ENCODE data around the gene HEATR9.

Gene HEATR9

DNA sequence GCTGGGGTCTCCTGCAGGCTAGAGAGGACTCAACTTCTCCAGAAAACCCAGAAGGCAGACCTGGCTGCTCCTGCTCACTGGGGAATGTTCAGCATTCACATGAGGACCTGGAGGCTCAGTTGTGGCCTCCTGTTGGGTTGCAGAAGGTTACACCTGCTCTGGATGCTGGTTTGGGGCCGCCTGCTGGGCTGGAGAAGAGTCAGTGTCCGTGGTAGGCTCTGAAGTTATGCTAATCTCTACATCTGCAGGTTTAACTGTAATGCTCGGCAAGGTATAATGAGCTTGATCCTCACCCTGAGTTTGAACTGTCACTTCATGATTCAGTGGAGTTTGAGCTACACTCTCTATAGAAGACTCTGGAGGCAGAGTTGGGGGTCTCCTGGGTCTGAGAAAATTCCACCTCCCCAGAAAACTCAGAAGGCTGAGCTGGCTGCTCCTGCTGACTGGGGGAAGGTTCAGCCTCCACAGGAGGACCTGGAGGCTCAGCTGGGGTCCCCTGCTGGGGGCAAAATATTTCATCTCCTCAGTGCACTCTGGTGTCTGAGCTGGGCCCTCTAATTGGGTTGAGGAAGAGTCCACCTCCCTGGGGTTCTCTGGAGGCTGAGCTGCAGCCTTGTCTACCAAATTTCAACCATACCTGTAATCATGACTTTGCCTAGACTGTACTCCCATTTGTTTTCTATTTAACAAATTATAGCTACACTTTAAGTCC, 38.4 kb upstream of the HEATR9 start:
- TF ChIP-seq, protein P1, sequence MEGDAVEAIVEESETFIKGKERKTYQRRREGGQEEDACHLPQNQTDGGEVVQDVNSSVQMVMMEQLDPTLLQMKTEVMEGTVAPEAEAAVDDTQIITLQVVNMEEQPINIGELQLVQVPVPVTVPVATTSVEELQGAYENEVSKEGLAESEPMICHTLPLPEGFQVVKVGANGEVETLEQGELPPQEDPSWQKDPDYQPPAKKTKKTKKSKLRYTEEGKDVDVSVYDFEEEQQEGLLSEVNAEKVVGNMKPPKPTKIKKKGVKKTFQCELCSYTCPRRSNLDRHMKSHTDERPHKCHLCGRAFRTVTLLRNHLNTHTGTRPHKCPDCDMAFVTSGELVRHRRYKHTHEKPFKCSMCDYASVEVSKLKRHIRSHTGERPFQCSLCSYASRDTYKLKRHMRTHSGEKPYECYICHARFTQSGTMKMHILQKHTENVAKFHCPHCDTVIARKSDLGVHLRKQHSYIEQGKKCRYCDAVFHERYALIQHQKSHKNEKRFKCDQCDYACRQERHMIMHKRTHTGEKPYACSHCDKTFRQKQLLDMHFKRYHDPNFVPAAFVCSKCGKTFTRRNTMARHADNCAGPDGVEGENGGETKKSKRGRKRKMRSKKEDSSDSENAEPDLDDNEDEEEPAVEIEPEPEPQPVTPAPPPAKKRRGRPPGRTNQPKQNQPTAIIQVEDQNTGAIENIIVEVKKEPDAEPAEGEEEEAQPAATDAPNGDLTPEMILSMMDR (IDR thresholded peaks at IDR 0.05), result no peak

DNA sequence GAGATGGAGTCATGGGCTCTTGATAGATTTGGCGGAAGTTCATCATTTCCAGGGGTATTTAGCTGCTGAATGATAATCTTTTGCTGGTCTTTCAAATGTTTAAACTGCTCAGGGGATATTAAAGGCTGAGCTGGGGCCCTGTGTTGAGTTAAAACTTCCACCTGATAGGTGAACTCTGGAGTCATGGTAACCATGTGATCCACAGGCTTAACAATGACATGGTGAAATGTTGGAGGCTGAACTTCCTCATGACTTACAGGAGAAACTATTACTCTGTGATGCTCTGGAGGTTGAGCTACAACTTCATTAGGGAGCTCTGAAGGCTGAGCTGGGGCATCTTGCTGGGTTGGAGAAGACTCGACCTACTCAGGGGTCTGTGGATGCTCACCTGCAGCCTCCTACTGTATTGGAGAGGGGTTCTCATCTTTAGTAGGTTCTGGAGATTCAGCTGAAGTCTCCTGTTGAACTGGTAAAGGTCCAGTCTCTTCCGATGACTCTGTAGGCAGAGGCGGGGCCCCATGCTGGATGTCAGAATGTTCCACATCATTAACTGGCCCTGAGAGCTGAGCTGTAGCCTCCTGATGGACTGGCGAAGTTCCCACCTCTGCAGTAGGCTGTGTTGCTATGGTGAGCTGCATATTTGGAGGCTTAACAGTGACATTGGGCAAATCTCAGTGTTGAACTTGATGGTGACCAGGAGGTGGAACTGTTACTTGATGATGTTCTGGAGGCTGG, 37.7 kb upstream of the HEATR9 start:
- H3K4me1 ChIP-seq, result no peaks in the 10 kb centered on the region
- no peak overlapping the region for H3K4me3 ChIP-seq (ENCODE audit: low read depth, low read length)
- no peaks in the 10 kb centered on the region for H3K36me3 ChIP-seq (ENCODE audit: control insufficient read depth, insufficient read depth, low read length)
- TF ChIP-seq, protein P1 (IDR thresholded peaks at IDR 0.05), result no peak
- no peaks in the 10 kb centered on the region for H3K79me2 ChIP-seq
- H3K27me3 ChIP-seq (ENCODE audit: control insufficient read depth, insufficient read depth, low read length), result no peaks in the 10 kb centered on the region
- H3K9me3 ChIP-seq (ENCODE audit: control insufficient read depth, low read length), result no peaks in the 10 kb centered on the region
- no peak overlapping the region for H3K9ac ChIP-seq
- H3K4me2 ChIP-seq (ENCODE audit: low read length), result no peak overlapping the region
- H2AFZ ChIP-seq, result no peak overlapping the region
- no peak overlapping the region for H3K27ac ChIP-seq

More for the DNA sequence above, 38.4 kb upstream of the HEATR9 start:
- no peak overlapping the region for H3K9ac ChIP-seq
- H3K27me3 ChIP-seq (ENCODE audit: control insufficient read depth, insufficient read depth, low read length), result no peaks in the 10 kb centered on the region
- H3K36me3 ChIP-seq (ENCODE audit: control insufficient read depth, insufficient read depth, low read length), result no peaks in the 10 kb centered on the region
- no peaks in the 10 kb centered on the region for H3K9me3 ChIP-seq (ENCODE audit: control insufficient read depth, low read length)
- H3K4me3 ChIP-seq (ENCODE audit: low read depth, low read length), result no peak overlapping the region
- no peak overlapping the region for H3K4me2 ChIP-seq (ENCODE audit: low read length)
- no peak overlapping the region for H2AFZ ChIP-seq
- no peaks in the 10 kb centered on the region for H3K4me1 ChIP-seq
- H3K27ac ChIP-seq, result no peak overlapping the region
- H3K79me2 ChIP-seq, result no peaks in the 10 kb centered on the region

DNA sequence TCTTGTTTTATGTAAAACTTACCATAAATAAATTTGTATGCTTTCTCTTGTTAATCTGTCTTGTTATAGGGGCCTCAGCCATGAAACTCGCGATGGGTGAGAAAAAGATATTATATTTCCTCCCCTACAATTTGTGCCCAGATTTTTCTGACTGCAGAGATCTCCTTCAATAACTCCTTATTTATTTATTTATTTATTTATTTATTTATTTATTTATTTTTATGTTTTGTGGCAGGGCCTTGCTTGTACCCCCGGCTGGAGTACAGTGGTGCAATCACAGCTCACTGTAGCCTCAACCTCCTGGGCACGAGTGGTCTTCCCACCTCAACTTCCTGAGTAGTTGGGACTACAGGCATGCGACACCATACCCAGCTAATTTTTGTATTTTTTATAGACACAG, 34.8 kb upstream of the HEATR9 start:
- no peak overlapping the region for H3K4me3 ChIP-seq (ENCODE audit: low read depth, low read length)
- H3K4me1 ChIP-seq, result no peaks in the 10 kb centered on the region
- no peak overlapping the region for H3K9ac ChIP-seq
- no peak overlapping the region for H3K4me2 ChIP-seq (ENCODE audit: low read length)
- no peaks in the 10 kb centered on the region for H3K79me2 ChIP-seq
- TF ChIP-seq, protein P1 (IDR thresholded peaks at IDR 0.05), result no peak
- no peaks in the 10 kb centered on the region for H3K9me3 ChIP-seq (ENCODE audit: control insufficient read depth, low read length)
- H2AFZ ChIP-seq, result no peak overlapping the region
- H3K27ac ChIP-seq, result no peak overlapping the region
- H3K36me3 ChIP-seq (ENCODE audit: control insufficient read depth, insufficient read depth, low read length), result no peaks in the 10 kb centered on the region
- no peaks in the 10 kb centered on the region for H3K27me3 ChIP-seq (ENCODE audit: control insufficient read depth, insufficient read depth, low read length)

DNA sequence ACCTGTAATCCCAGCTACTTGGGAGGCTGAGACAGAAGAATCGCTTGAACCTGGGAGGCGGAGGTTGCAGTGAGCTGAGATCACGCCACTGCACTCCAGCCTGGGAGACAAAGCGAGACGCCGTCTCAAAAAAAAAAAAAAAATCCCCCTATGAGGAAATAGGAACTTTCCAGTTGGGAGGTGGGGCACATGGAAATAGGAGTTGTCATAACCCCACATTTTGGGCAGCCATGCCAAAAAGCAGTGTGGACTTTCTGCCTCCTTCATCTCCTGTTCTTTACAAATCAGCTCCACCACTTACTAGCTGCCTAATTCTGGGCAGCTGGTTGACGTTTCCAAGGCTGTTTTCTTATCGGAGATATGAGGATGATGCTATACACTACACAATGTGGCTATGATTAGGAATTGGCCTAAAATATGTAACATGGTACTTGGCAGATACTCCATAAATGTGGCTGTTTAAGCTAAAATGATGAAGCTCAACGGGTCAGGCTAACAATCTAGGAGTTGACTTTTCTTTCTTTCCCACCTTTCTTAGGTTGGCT, 33.0 kb upstream of the HEATR9 start:
- Histone ChIP-seq H3K4me1 (no peaks in the 10 kb centered on the region), H3K4me2 (ENCODE audit: low read length) (no peak overlapping the region)

More for the DNA sequence above, 33.0 kb upstream of the HEATR9 start:
- Histone ChIP-seq H2AFZ (no peak overlapping the region), H3K9ac (no peak overlapping the region), H3K27me3 (ENCODE audit: control insufficient read depth, insufficient read depth, low read length) (no peaks in the 10 kb centered on the region), H3K79me2 (no peaks in the 10 kb centered on the region), H3K9me3 (ENCODE audit: control insufficient read depth, low read length) (no peaks in the 10 kb centered on the region), H3K36me3 (ENCODE audit: control insufficient read depth, insufficient read depth, low read length) (no peaks in the 10 kb centered on the region), H3K4me3 (ENCODE audit: low read depth, low read length) (no peak overlapping the region), H3K27ac (no peak overlapping the region)
- TF ChIP-seq, protein P1 (IDR thresholded peaks at IDR 0.05), result no peak

All from parathyroid adenoma (tissue), 2 donors.